GM10248 (cell line): ENCODE data around the gene RDH14.

ENCODE experiments used
- CTCF ChIA-PET: fragments of 300-600 bp; sonication (Branson Sonifier 250); formaldehyde crosslinking; extraction: SDS; loops from one replicate; lab custom pipeline; 2021; ENCODE audit warnings: antibody characterized with exemption; lab: Yijun Ruan, JAX
- POLR2A ChIA-PET: fragments of 350-650 bp; sonication (Branson Sonifier 250); formaldehyde crosslinking; extraction: SDS; loops from one replicate; lab custom pipeline; 2020; ENCODE audit warnings: antibody characterized with exemption; lab: Yijun Ruan, JAX
- DNase-seq: peaks from one replicate; pipeline ENCODE4 v3.0.0; 2012; ENCODE audit errors: extremely low spot score
- CTCF ChIP-seq: IDR thresholded peaks from 2 replicates; pipeline ENCODE4 v1.5.1; 2012; ENCODE audit warnings: mild to moderate bottlenecking, low read depth; ENCODE audit errors: extremely low read depth, missing control alignments, control extremely low read depth

RDH14 gene

GRCh38 chr2:18548621-18549020 lies 11.8 kb downstream of the RDH14 start:
- no peak for TF ChIP-seq CTCF
- POLR2A ChIA-PET: no interaction called here
- no peak for DNase-seq
- CTCF ChIA-PET: interaction anchor here (1.4 to 2.4 kb wide), 3 partner anchors 9 to 27 kb away, joined by 3 to 11 read pairs (median 8); partner anchors contain the start of gene RDH14

DNA sequence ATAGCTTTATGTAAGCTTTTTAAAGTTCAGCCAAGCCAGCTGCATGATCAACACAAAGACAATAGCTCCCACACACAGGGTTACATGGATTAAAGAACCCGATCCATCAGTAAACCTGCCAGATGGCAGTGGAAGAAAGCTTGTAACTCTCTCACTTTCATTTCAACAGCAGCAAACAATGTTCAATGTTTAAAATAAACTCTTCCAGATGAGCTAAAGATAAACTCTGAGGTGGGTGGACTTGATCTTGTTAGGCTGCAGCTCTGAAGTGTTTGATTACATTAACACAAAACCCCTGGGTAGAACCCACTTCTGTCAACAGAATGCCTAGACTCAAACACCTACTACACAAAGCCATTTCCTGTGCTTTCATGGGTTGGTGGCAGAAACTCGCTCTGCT lies 13.9 kb downstream of the RDH14 start:
- no peak for DNase-seq
- ChIA-PET POLR2A (no interaction called here), CTCF (interaction anchor here (0.8 to 1.5 kb wide), 3 partner anchors 12 to 26 kb away, joined by 3 to 10 read pairs (median 3); no protein-coding TSS in a partner anchor)
- TF ChIP-seq CTCF: no peak

DNA sequence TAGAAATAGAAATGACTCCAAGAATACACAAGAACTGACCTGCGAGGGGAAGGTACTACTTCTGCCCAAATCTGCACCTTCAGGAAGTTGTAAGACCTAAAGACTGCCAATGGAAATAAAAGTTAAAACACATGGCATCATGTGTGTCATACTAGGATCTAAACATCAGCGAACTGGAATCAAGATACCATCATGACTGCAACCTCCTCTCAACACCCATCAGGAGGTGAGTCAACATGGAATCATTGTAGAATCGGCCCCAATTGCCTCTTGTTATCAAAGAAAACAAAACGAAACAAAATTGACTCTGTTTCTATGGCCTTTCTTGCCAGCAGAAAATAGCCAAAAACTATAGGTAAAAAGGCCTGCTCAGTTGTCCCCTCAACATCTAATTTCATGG lies 15.1 kb downstream of the RDH14 start:
- ChIA-PET CTCF (interaction anchor here (1.5 kb wide), 1 partner anchor 24 kb away, joined by 10 read pairs; no protein-coding TSS in a partner anchor), POLR2A (no interaction called here)
- TF ChIP-seq CTCF: no peak
- no peak for DNase-seq

GRCh38 chr2:18544171-18544570 lies 16.3 kb downstream of the RDH14 start:
- POLR2A ChIA-PET: no interaction called here
- TF ChIP-seq CTCF: no peak
- CTCF ChIA-PET: interaction anchor here (1.5 kb wide), 1 partner anchor 9 kb away, joined by 3 read pairs; no protein-coding TSS in a partner anchor
- no peak for DNase-seq

GRCh38 chr2:18540872-18541271 lies 19.6 kb downstream of the RDH14 start:
- POLR2A ChIA-PET: no interaction called here
- CTCF ChIA-PET: no interaction called here

DNA sequence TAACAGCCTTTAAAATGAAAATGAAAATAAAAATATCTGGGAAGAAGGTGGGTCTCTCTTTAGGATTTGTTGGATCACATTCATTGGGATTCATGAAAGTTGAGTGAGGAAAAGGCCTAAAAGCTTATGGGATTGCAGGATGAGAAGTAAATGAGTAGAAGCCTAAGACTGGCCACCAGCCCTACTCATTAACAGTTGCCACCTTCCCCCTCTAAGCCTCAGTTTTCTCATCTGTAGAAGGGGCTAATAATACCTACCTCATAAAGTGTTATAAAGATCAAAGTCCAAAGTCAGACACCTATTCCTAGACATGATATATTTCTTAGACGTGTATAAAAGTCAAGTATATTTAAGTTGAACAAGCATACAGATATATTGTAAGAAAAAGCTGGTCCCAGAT lies 23.8 kb downstream of the RDH14 start:
- no peak for DNase-seq
- POLR2A ChIA-PET: no interaction called here
- no peak for TF ChIP-seq CTCF
- CTCF ChIA-PET: interaction anchor here (0.8 to 10.7 kb wide), 2 partner anchors 9 to 18 kb away, joined by 4 to 74 read pairs; no protein-coding TSS in a partner anchor

More at GRCh38 chr2:18540872-18541271, 19.6 kb downstream of the RDH14 start:
- no peak for DNase-seq
- no peak for TF ChIP-seq CTCF
